Ovary (tissue), 3 donors: ENCODE data around the gene ZNF92.

Experiments
- CTCF ChIP-seq, 3 donors: fragments of 450-650 bp in 2 of 3; fragments of 200-600 bp in 1 of 3; IDR thresholded peaks; one replicate each; pipeline versions ENCODE4 v1.5.1 to v1.8.0; 2016 to 2022; ENCODE audit warnings: antibody characterized with exemption in 3 of 3, mild to moderate bottlenecking in 1 of 3
- POLR2A ChIP-seq: fragments of 450-650 bp; IDR thresholded peaks from one replicate; pipeline ENCODE4 v1.6.1; 2017; ENCODE audit warnings: antibody characterized with exemption, mild to moderate bottlenecking, moderate library complexity
- donor health status: DM: no; HTN: no; CAD: no.

- no peak for TF ChIP-seq POLR2A
- TF ChIP-seq CTCF (IDR thresholded peaks at IDR 0.05): no peak
Observed at GRCh38 chr7:65409363-65409762, 35.7 kb downstream of the ZNF92 start.
